Muscle layer of colon (tissue), 2 donors: ENCODE data around the gene GUCD1.
"Not testable (repeated sequence)": the region's sequence is repeated elsewhere in the genome, so short reads cannot be mapped to it uniquely, and the experiment has no call there.

Experiments
- H3K27ac ChIP-seq: one replicate; pipeline ENCODE4 v1.7.0; 2013; ENCODE audit warnings: low read depth, mild to moderate bottlenecking, low read length, moderate library complexity
- H3K27me3 ChIP-seq, 2 donors: one replicate each; pipeline ENCODE4 v1.7.0; 2013; ENCODE audit warnings: low read length in 2 of 2, mild to moderate bottlenecking in 2 of 2; ENCODE audit not compliant: insufficient read depth in 2 of 2, control insufficient read depth in 1 of 2
- H3K36me3 ChIP-seq: one replicate; pipeline ENCODE4 v1.7.0; 2013; ENCODE audit warnings: mild to moderate bottlenecking, low read length; ENCODE audit not compliant: insufficient read depth
- H3K4me1 ChIP-seq: one replicate; pipeline ENCODE4 v1.7.0; 2013; ENCODE audit warnings: mild to moderate bottlenecking, low read length; ENCODE audit not compliant: insufficient read depth
- H3K4me3 ChIP-seq, 2 donors: one replicate each; pipeline ENCODE4 v1.7.0; 2013; ENCODE audit warnings: low read length in 2 of 2, low read depth in 1 of 2, mild to moderate bottlenecking in 1 of 2, moderate library complexity in 1 of 2
- H3K9ac ChIP-seq: one replicate; pipeline ENCODE4 v1.7.0; 2013; ENCODE audit warnings: low read length
- H3K9me3 ChIP-seq: one replicate; pipeline ENCODE4 v1.7.0; 2013; ENCODE audit warnings: mild to moderate bottlenecking, low read length
- donor health status: abdominal sarcoma.
- donor health status: Adenocarcinoma of cecum.

Gene GUCD1

GRCh38 chr22:24595228-24595627 lies 40.3 kb upstream of the GUCD1 start:
- no peaks in the 10 kb centered on the region for H3K9me3 ChIP-seq
- H3K27ac ChIP-seq = no peak overlapping the region
- no peaks in the 10 kb centered on the region for H3K27me3 ChIP-seq
- H3K36me3 ChIP-seq = no peaks in the 10 kb centered on the region
- H3K9ac ChIP-seq = no peak overlapping the region
- peaks cover 20% of the 10 kb centered on the region for H3K4me1 ChIP-seq
- no peak overlapping the region for H3K4me3 ChIP-seq

GRCh38 chr22:24594569-24595120 lies 39.7 kb upstream of the GUCD1 start:
- no peaks in the 10 kb centered on the region for H3K9me3 ChIP-seq
- no peaks in the 10 kb centered on the region for H3K36me3 ChIP-seq
- no peaks in the 10 kb centered on the region for H3K27me3 ChIP-seq
- no peak overlapping the region for H3K27ac ChIP-seq
- H3K4me1 ChIP-seq = peaks cover 20% of the 10 kb centered on the region
- H3K9ac ChIP-seq = no peak overlapping the region
- no peak overlapping the region for H3K4me3 ChIP-seq

DNA sequence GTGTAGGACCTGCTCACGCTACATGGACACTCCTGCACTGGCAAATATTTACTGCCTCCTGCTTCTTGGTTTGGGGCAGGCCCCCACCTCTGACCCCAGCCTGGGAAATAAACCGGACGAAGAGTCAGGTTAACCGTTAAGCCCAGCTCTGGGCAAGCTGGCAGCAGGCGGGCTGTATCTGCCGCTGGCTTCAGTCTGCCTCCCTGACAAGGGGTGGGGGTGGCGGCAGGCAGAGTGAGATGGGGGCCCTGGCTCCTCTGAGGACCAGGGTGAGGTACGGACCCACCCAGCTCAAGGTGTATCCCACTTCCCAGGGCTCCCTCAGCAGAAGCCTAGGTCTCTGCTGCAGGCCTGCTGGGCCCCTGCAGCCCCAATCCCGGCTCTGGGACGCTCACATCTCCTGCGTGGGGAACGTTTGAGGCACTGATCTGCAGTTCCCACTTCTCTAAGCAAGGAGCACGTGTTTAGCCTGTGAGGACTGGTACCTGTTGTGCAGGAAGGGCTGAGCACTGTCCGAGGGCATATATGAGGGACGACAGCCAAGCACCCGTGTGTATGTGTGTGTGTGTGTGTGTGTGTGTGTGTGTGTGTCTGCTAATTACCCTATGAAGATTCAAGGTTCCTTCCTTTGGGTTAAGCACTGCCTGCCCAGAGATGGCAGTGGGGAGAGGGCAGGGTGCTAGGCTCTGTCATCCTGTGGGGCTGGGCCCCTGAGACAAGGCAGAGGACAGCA lies 39.1 kb upstream of the GUCD1 start:
- Histone ChIP-seq H3K9ac (peak overlapping the region; percentile 49), H3K36me3 (peaks cover 1% of the 10 kb centered on the region), H3K4me3 (no peak overlapping the region), H3K27ac (peak overlapping the region; percentile 68), H3K4me1 (peaks cover 20% of the 10 kb centered on the region), H3K9me3 (no peaks in the 10 kb centered on the region), H3K27me3 (no peaks in the 10 kb centered on the region)

GRCh38 chr22:24593559-24593835 lies 38.6 kb upstream of the GUCD1 start:
- peak overlapping the region; percentile 68 for H3K27ac ChIP-seq

DNA sequence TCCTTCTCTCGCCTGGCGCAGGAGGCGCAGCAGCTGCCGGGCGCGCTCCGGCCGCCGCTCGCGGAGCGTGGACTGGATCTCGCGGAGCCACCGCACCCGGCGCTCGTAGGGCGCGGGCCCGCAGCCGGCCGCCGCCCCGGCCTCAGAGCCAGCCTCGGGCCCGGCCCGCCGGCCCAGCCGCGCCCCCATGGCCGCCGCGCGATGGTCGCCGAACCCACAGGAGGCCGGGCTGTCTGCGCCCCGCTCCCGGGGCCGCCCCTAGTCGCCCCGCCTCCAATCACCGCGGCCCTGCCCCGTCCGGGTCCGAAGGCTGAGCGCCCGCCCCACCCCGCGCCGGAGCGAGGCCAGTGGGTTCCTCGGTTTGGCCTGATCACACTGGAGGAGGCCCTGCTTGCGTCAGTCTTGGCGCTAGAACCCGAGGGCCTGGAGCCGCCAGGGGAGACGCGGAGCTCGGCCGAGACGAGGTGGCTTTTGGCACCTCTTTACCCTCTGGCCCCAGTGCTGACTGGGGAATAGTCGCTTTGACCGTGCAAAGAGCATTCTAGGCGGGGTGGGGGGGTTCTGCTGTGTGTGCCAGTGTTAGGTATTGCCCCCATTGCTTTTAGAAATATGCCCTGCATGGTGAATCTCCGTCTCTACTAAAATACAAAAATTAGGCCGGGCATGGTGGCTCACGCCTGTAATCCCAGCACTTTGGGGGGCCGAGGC lies 38.1 kb upstream of the GUCD1 start, which contains the start of gene LRRC75B:
Gene LRRC75B (minus strand): TSS at position 223 of the 708 bp plus-strand sequence. CDS start 34 bp downstream, at position 189.
- Histone ChIP-seq H3K4me1 (peaks cover 20% of the 10 kb centered on the region), H3K9ac (peak within 1 kb of the TSS; percentile 49), H3K27ac (peak within 1 kb of the TSS; percentile 82), H3K9me3 (no peaks in the 10 kb centered on the region), H3K36me3 (peaks cover 11% of the 10 kb centered on the region), H3K27me3 (no peaks in the 10 kb centered on the region), H3K4me3 (peak within 1 kb of the TSS; percentile 61 to 68)

More at GRCh38 chr22:24593559-24593835, 38.6 kb upstream of the GUCD1 start:
- peak overlapping the region; percentile 49 for H3K9ac ChIP-seq
- H3K36me3 ChIP-seq, H3K27me3 ChIP-seq, H3K9me3 ChIP-seq: not testable (repeated sequence)
- peak overlapping the region in 1 of 2 donors; percentile 68 for H3K4me3 ChIP-seq
- peaks cover 20% of the 10 kb centered on the region for H3K4me1 ChIP-seq

- Histone ChIP-seq H3K27me3 (no peaks in the 10 kb centered on the region), H3K4me3 (peak overlapping the region; percentile 50 to 61), H3K36me3 (peaks cover 19% of the 10 kb centered on the region), H3K9ac (peak overlapping the region; percentile 30), H3K4me1 (peaks cover 20% of the 10 kb centered on the region), H3K27ac (peak overlapping the region; percentile 82), H3K9me3 (no peaks in the 10 kb centered on the region)
Observed at GRCh38 chr22:24592058-24592850, 37.3 kb upstream of the GUCD1 start.

DNA sequence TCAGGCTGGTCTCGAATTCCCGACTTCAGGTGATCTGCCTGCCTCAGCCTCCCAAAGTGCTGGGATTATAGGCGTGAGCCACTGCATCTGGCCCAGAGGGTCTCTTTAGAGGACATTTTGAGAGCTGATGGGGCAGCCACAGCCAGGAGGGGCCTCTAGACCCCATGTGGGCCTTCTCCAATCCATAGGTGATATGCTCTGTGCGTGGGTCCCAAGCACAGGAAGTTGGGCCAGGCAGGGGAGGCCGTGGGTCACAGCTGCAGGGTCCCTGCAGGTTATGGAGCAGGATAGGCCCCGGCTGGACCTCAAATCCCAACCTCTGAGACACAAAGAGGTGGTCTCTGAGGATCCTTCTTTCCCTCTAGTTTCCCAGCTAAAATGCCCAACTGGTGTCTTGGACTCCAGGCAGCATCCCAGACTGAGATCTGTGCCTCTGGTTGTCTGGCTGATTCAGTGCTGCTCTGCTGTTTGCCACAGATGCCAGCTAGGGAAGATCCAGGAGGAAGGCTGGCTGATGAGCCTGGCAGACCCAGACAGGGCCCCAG lies 36.4 kb upstream of the GUCD1 start:
- no peak overlapping the region for H3K27ac ChIP-seq
- no peaks in the 10 kb centered on the region for H3K27me3 ChIP-seq
- H3K4me3 ChIP-seq = no peak overlapping the region
- H3K4me1 ChIP-seq = peaks cover 20% of the 10 kb centered on the region
- H3K9ac ChIP-seq = no peak overlapping the region
- H3K36me3 ChIP-seq = peaks cover 20% of the 10 kb centered on the region
- no peaks in the 10 kb centered on the region for H3K9me3 ChIP-seq

DNA sequence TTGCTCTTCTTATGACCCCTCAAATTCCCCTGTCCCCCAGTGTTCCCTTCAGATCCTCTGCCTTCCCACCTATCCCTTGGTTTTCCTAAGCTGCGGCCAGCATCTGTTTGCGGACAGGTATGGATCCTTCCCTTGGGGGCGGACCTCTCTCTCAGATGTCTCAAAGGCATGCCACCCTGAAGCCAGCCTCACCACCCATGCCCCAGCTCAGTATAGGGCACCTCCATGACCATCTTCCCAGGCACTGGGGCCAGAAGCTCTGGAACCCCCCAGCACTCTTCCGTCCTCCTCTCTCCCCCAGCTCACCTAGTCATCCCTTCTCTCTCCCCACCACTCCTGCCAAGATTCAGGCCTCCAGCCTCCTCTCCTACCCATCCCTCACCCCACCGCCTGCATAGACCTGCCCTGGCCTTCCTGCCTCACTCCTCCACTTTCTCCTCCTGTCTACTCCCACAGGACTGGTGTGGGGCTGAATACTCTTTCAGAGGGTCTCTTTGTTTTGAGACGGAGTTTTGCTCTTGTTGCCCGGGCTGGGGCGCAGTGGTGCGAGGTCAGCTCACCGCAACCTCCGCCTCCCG lies 35.7 kb upstream of the GUCD1 start:
- peaks cover 20% of the 10 kb centered on the region for H3K4me1 ChIP-seq
- no peak overlapping the region for H3K27ac ChIP-seq
- H3K4me3 ChIP-seq = no peak overlapping the region
- H3K9ac ChIP-seq = no peak overlapping the region
- H3K9me3 ChIP-seq = no peaks in the 10 kb centered on the region
- peaks cover 26% of the 10 kb centered on the region for H3K36me3 ChIP-seq
- no peaks in the 10 kb centered on the region for H3K27me3 ChIP-seq

GRCh38 chr22:24589518-24590030 lies 34.6 kb upstream of the GUCD1 start:
- no peaks in the 10 kb centered on the region for H3K9me3 ChIP-seq
- H3K27ac ChIP-seq = no peak overlapping the region
- H3K9ac ChIP-seq = no peak overlapping the region
- H3K27me3 ChIP-seq = no peaks in the 10 kb centered on the region
- no peak overlapping the region for H3K4me3 ChIP-seq
- peaks cover 25% of the 10 kb centered on the region for H3K4me1 ChIP-seq
- peaks cover 29% of the 10 kb centered on the region for H3K36me3 ChIP-seq

DNA sequence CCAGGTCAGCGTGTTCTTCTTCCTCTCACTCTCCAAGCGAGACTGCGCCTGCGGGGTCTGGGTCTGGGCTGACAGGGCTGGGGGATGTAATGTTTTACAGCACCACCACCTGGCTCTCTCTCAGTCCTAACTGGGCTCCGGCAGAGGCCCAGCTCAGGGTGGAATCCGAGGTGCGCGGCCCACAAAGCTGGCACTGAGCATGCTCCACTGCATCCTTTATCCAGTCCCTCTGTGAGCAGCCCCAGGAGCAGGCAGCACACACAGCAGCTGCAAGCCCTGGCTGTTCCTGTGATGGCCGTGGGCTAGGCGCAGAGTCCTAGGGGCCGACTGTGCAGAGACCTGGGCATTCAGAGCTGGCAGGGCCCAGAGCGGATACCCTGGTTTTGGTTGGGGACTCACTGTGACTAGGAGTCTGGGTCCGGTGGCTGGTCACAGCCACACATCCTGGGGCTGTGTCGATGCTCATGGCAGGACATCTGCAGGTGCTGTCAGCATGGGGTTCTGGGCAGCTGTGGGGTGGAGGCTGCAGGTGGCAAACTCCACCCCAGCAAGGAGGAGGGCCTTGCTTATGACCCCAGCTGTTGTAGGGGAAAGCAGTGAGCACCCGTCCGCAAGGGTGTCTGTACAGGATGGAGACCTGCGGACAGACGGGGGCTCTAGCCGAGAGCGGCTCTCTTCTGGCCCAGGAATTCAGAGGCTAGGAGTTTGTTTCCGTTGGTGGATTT lies 34.0 kb upstream of the GUCD1 start:
- peaks cover 29% of the 10 kb centered on the region for H3K36me3 ChIP-seq
- H3K27me3 ChIP-seq = no peaks in the 10 kb centered on the region
- H3K4me1 ChIP-seq = peaks cover 29% of the 10 kb centered on the region
- H3K27ac ChIP-seq = no peak overlapping the region
- H3K4me3 ChIP-seq = no peak overlapping the region
- no peaks in the 10 kb centered on the region for H3K9me3 ChIP-seq
- H3K9ac ChIP-seq = no peak overlapping the region
